ENCODE measurements around the gene GPR35.

Gene GPR35

DNA sequence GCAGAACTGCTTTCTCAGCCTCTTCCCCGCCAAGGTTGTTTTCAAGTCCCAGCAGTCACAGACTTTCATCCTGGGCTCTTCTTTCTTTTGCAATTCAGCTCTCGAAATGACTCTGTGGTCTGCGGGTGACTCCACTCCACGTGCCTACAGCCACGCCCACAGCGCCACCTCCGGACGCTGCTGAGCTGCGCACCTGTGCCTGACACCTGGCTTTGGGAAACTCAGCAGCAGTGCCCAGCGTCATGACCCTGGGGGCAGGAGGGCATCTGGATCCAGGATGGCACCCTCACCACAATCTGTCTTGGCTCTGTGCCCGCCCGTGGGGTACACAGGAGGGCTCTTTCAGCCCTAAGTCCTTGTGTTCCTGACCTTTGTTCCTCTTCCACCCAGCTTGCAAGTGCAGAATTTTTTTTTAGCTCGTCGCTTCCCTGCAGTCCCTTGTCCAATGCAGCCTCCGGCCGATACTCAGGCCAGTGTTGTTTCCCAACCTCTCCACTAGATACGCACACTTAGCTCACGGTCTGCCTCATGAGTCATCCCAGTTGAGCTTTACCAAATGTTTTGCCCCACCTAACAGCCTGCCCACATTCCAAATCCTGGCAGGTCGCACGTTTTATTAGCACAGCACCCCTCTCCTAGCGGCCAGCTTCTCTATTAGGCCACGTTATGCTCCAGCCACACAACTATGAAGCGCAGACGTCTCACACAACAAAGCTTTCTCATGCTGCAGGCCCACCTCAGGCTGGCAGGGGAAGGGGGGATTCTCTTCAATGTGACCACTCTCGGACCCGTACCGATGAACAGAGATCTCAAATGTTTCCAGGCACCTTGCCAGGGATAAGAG, 45.3 kb upstream of the GPR35 start:
- Histone ChIP-seq H3K9me3 (ENCODE audit: insufficient read depth, low read length) (no peaks in the 10 kb centered on the region), H3K9ac (ENCODE audit: low read length) (peak overlapping the region; percentile 64; the same call in 1 of the 2 replicates), H4K20me1 (ENCODE audit: insufficient read depth, low read length) (no peaks in the 10 kb centered on the region), H3K27me3 (ENCODE audit: low read depth, low read length) (no peaks in the 10 kb centered on the region), H3K36me3 (replicated peaks; ENCODE audit: low read depth, low read length) (peaks cover 34% of the 10 kb centered on the region), H2AFZ (ENCODE audit: low read depth, low read length) (no peak overlapping the region), H3K27ac (ENCODE audit: low read length) (peak overlapping the region; percentile 96), H3K4me3 (ENCODE audit: low read length) (peak overlapping the region; percentile 36; the same call in 1 of the 2 replicates), H3K4me1 (ENCODE audit: low read length) (peaks cover 45% of the 10 kb centered on the region), H3K4me2 (ENCODE audit: low read length) (peak overlapping the region; percentile 71), H3K79me2 (ENCODE audit: low read length) (peaks cover 41% of the 10 kb centered on the region)
- TF ChIP-seq EZH2phosphoT487 (IDR thresholded peaks at IDR 0.05; ENCODE audit: low read depth) = no peak
- TF ChIP-seq, protein P1, sequence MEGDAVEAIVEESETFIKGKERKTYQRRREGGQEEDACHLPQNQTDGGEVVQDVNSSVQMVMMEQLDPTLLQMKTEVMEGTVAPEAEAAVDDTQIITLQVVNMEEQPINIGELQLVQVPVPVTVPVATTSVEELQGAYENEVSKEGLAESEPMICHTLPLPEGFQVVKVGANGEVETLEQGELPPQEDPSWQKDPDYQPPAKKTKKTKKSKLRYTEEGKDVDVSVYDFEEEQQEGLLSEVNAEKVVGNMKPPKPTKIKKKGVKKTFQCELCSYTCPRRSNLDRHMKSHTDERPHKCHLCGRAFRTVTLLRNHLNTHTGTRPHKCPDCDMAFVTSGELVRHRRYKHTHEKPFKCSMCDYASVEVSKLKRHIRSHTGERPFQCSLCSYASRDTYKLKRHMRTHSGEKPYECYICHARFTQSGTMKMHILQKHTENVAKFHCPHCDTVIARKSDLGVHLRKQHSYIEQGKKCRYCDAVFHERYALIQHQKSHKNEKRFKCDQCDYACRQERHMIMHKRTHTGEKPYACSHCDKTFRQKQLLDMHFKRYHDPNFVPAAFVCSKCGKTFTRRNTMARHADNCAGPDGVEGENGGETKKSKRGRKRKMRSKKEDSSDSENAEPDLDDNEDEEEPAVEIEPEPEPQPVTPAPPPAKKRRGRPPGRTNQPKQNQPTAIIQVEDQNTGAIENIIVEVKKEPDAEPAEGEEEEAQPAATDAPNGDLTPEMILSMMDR (IDR thresholded peaks at IDR 0.05; ENCODE audit: low read depth, low read length) = peak; percentile 54

DNA sequence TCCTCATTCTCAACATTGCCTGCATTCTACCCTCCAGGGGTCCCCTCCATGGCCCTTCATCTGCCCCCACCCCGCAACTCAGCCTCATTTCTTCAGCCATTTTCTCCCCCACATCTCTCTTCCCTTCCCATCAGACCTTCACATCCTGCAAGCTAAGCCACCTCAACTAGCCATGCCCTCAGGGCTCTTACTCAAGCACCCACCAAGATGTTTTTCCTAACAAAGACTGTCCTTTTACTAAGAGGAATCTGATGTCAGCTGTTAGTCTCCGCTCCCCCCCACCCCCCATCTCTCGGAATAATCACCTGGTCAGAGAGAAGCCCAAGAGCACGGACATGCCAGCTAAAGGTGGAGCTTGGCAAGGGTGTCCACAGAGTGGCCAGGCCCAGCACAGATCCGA, 43.5 kb upstream of the GPR35 start:
- H3K36me3 ChIP-seq (replicated peaks; ENCODE audit: low read depth, low read length) = peaks cover 34% of the 10 kb centered on the region
- no peak overlapping the region for H3K4me2 ChIP-seq (ENCODE audit: low read length)
- no peak overlapping the region for H3K9ac ChIP-seq (ENCODE audit: low read length)
- no peaks in the 10 kb centered on the region for H3K27me3 ChIP-seq (ENCODE audit: low read depth, low read length)
- TF ChIP-seq, protein P1 (IDR thresholded peaks at IDR 0.05; ENCODE audit: low read depth, low read length) = no peak
- TF ChIP-seq EZH2phosphoT487 (IDR thresholded peaks at IDR 0.05; ENCODE audit: low read depth) = no peak
- no peak overlapping the region for H3K27ac ChIP-seq (ENCODE audit: low read length)
- H2AFZ ChIP-seq (ENCODE audit: low read depth, low read length) = no peak overlapping the region
- H3K9me3 ChIP-seq (ENCODE audit: insufficient read depth, low read length) = no peaks in the 10 kb centered on the region
- H3K79me2 ChIP-seq (ENCODE audit: low read length) = peaks cover 52% of the 10 kb centered on the region
- no peak overlapping the region for H3K4me3 ChIP-seq (ENCODE audit: low read length)
- H3K4me1 ChIP-seq (ENCODE audit: low read length) = peaks cover 46% of the 10 kb centered on the region
- H4K20me1 ChIP-seq (ENCODE audit: insufficient read depth, low read length) = no peaks in the 10 kb centered on the region

DNA sequence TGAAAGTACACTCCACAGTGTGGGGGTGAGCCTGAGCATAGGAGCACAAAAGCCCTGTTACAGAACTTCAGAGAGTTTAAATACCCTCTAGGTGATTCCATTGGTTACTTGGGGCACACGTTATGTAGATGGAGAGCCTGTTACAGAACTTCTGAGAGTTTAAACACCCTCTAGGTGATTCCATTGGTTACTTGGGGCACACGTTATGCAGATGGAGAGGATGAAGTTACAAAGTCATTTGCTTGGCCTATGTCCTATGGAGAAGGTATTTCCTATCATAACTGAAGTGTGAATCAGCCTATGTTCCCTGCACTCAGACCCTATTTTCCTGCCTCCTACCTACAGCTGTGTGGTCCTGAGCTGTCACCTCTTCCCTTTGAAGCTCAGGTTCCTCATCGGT, 42.5 kb upstream of the GPR35 start:
- Histone ChIP-seq H3K4me1 (ENCODE audit: low read length) (peaks cover 50% of the 10 kb centered on the region), H3K4me3 (ENCODE audit: low read length) (no peak overlapping the region), H3K9me3 (ENCODE audit: insufficient read depth, low read length) (no peaks in the 10 kb centered on the region), H4K20me1 (ENCODE audit: insufficient read depth, low read length) (peaks cover 7% of the 10 kb centered on the region), H3K27me3 (ENCODE audit: low read depth, low read length) (no peaks in the 10 kb centered on the region), H3K79me2 (ENCODE audit: low read length) (peaks cover 62% of the 10 kb centered on the region), H3K9ac (ENCODE audit: low read length) (no peak overlapping the region), H3K36me3 (replicated peaks; ENCODE audit: low read depth, low read length) (peaks cover 34% of the 10 kb centered on the region), H3K27ac (ENCODE audit: low read length) (no peak overlapping the region), H3K4me2 (ENCODE audit: low read length) (no peak overlapping the region), H2AFZ (ENCODE audit: low read depth, low read length) (no peak overlapping the region)
- TF ChIP-seq EZH2phosphoT487 (IDR thresholded peaks at IDR 0.05; ENCODE audit: low read depth) = no peak
- TF ChIP-seq, protein P1 (IDR thresholded peaks at IDR 0.05; ENCODE audit: low read depth, low read length) = no peak

DNA sequence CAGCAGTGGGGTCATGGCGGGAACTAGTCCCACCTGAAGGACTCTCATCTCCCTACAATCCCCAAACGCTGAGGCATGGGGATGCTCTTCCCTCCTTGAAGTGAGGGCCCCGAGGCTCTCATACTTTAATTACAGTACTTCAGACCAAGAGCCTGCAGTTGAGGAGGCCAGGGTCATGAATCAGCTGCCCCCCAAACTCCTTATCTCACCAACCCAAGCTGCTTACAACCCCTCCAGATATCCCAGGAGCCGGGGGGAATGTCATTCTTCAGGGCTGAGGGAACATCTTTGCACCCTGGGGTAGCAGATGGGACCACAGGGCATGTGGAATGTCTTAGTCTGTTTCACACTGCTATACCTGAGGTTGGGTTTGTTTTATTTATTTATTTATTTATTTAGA, 41.5 kb upstream of the GPR35 start:
- H3K27me3 ChIP-seq (ENCODE audit: low read depth, low read length) = no peaks in the 10 kb centered on the region
- peak overlapping the region; percentile 42; the same call in 1 of the 2 replicates for H3K4me3 ChIP-seq (ENCODE audit: low read length)
- H3K4me1 ChIP-seq (ENCODE audit: low read length) = peaks cover 50% of the 10 kb centered on the region
- no peaks in the 10 kb centered on the region for H3K9me3 ChIP-seq (ENCODE audit: insufficient read depth, low read length)
- TF ChIP-seq, protein P1 (IDR thresholded peaks at IDR 0.05; ENCODE audit: low read depth, low read length) = no peak
- no peak for TF ChIP-seq EZH2phosphoT487 (IDR thresholded peaks at IDR 0.05; ENCODE audit: low read depth)
- H3K36me3 ChIP-seq (replicated peaks; ENCODE audit: low read depth, low read length) = peaks cover 34% of the 10 kb centered on the region
- peak overlapping the region; percentile 58; the same call in 1 of the 2 replicates for H3K9ac ChIP-seq (ENCODE audit: low read length)
- peaks cover 70% of the 10 kb centered on the region for H3K79me2 ChIP-seq (ENCODE audit: low read length)
- H2AFZ ChIP-seq (ENCODE audit: low read depth, low read length) = no peak overlapping the region
- peak overlapping the region; percentile 60 for H3K4me2 ChIP-seq (ENCODE audit: low read length)
- peaks cover 10% of the 10 kb centered on the region for H4K20me1 ChIP-seq (ENCODE audit: insufficient read depth, low read length)
- H3K27ac ChIP-seq (ENCODE audit: low read length) = peak overlapping the region; percentile 98

Data from OCI-LY3 (cell line).